ENCODE data around the gene ACP1. TPM values are rescaled to one million over a fixed set of nuclear protein-coding genes. Genes with fewer than 3 reads are reported as not detected.

Gene ACP1
- total RNA-seq, 4 donors from 2014 or later = 58.8 to 139 (median 88.6) TPM

- Histone ChIP-seq H3K36me3 (no peaks in the 10 kb centered on the region), H3K27ac (no peak overlapping the region), H3K9me3 (no peaks in the 10 kb centered on the region), H3K27me3 (no peaks in the 10 kb centered on the region), H3K4me1 (peaks cover 0 to 12% of the 10 kb centered on the region in 2 donors), H3K4me3 (no peak overlapping the region)
- DNase-seq = no peak
- intact Hi-C loops (cut with DNase I; ENCODE audit: low total_unique reads) = no loop called here
- TF ChIP-seq, protein P1, sequence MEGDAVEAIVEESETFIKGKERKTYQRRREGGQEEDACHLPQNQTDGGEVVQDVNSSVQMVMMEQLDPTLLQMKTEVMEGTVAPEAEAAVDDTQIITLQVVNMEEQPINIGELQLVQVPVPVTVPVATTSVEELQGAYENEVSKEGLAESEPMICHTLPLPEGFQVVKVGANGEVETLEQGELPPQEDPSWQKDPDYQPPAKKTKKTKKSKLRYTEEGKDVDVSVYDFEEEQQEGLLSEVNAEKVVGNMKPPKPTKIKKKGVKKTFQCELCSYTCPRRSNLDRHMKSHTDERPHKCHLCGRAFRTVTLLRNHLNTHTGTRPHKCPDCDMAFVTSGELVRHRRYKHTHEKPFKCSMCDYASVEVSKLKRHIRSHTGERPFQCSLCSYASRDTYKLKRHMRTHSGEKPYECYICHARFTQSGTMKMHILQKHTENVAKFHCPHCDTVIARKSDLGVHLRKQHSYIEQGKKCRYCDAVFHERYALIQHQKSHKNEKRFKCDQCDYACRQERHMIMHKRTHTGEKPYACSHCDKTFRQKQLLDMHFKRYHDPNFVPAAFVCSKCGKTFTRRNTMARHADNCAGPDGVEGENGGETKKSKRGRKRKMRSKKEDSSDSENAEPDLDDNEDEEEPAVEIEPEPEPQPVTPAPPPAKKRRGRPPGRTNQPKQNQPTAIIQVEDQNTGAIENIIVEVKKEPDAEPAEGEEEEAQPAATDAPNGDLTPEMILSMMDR (IDR thresholded peaks at IDR 0.05) = no peak
- no peak for TF ChIP-seq POLR2A (IDR thresholded peaks at IDR 0.05)
These were observed 19.4 kb downstream of the ACP1 start for GRCh38 chr2:283996-284794.

GRCh38 chr2:284896-285492, 20.2 kb downstream of the ACP1 start:
- intact Hi-C loops (cut with DNase I; ENCODE audit: low total_unique reads) = no loop called here
- TF ChIP-seq, protein P1 (IDR thresholded peaks at IDR 0.05) = no peak
- no peak for TF ChIP-seq POLR2A (IDR thresholded peaks at IDR 0.05)
- H3K4me3 ChIP-seq = no peak overlapping the region
- no peaks in the 10 kb centered on the region for H3K9me3 ChIP-seq
- H3K36me3 ChIP-seq = no peaks in the 10 kb centered on the region
- no peaks in the 10 kb centered on the region for H3K27me3 ChIP-seq
- H3K4me1 ChIP-seq = peaks cover 0 to 12% of the 10 kb centered on the region in 2 donors
- no peak for DNase-seq
- H3K27ac ChIP-seq = no peak overlapping the region

DNA sequence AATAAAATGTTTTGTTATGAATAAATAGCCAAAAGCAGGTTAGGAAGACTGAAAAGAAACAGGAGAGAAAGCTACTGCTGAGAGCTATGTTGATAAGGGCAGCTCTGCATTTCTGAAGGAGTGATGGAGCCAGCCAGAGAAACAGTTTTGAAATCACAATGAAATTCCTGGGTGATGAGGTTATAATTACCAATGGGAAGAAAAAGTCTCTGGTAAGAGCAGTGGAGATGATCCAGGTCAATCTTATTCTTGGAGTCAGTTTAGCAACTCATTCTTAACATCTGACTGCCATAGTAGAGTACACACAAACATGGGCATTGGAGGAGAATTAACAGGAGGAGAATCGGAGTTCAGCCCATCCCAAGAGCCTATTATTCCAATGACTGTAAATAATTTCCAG, 20.8 kb downstream of the ACP1 start:
- DNase-seq = no peak
- Histone ChIP-seq H3K4me1 (peaks cover 0 to 12% of the 10 kb centered on the region in 2 donors), H3K4me3 (no peak overlapping the region), H3K9me3 (no peaks in the 10 kb centered on the region), H3K27me3 (no peaks in the 10 kb centered on the region), H3K36me3 (no peaks in the 10 kb centered on the region), H3K27ac (no peak overlapping the region)
- TF ChIP-seq POLR2A (IDR thresholded peaks at IDR 0.05) = no peak
- TF ChIP-seq, protein P1 (IDR thresholded peaks at IDR 0.05) = no peak
- intact Hi-C loops (cut with DNase I; ENCODE audit: low total_unique reads) = no loop called here

DNA sequence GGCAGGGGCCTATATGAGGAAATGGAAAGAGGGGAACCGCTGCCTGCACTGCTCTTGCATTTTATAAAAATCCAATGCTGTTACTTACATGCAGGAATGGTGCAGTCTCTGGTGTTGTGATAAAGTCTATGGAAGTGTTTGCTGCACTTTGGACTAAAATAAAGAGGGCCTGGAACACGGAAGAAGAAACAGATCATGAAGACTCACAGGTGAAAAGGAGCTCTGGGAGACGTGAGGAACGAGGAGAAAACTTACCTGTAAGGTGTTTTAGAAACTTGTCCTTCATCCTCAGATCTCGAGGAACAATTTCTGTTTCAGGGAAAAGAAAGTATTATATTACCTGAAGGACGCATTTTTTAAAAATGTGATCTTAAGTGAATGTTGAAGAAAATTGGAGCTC, 21.3 kb downstream of the ACP1 start:
- H3K4me1 ChIP-seq = peaks cover 0 to 12% of the 10 kb centered on the region in 2 donors
- H3K27me3 ChIP-seq = no peaks in the 10 kb centered on the region
- intact Hi-C loops (cut with DNase I; ENCODE audit: low total_unique reads) = no loop called here
- TF ChIP-seq, protein P1 (IDR thresholded peaks at IDR 0.05) = no peak
- TF ChIP-seq POLR2A (IDR thresholded peaks at IDR 0.05) = no peak
- no peak overlapping the region for H3K4me3 ChIP-seq
- H3K9me3 ChIP-seq = no peaks in the 10 kb centered on the region
- DNase-seq = no peak
- H3K27ac ChIP-seq = no peak overlapping the region
- no peaks in the 10 kb centered on the region for H3K36me3 ChIP-seq

DNA sequence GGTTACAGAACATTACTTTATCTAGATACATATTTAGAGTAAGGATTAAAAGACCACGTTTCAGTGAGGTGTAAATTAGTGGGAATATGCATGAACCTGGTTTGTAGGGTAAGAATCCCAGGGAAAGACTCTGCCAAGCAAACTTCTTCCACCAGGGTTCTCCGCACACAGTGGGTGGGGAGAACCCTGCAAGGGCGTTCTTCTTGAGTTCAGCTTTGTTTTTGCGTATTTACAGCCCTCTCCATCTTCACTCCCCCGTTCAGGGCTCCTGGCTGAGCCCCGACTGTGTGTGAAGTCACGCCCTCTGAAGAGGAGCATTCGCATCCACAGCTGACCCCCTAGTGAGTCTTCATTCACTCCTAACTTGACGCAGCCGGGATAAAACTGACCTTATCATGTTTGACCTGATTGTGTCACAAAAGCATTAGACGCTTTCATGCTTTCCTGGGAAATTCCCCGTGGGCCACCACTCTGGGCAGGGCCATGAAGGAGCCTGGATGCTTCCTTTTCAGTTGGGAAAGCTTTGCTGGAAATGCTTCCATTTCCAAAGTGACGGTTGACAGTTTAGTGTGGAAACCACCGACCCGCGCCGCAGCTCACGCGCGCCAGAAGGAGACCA, 22.1 kb downstream of the ACP1 start:
- Histone ChIP-seq H3K9me3 (no peaks in the 10 kb centered on the region), H3K27ac (peak overlapping the region; percentile 45 to 95), H3K4me1 (peaks cover 0 to 12% of the 10 kb centered on the region in 2 donors), H3K4me3 (peak overlapping the region; percentile 21 to 73), H3K27me3 (no peaks in the 10 kb centered on the region), H3K36me3 (no peaks in the 10 kb centered on the region)
- intact Hi-C loops (cut with DNase I; ENCODE audit: low total_unique reads) = no loop called here
- DNase-seq = peak; percentile 28
- no peak for TF ChIP-seq POLR2A (IDR thresholded peaks at IDR 0.05)
- TF ChIP-seq, protein P1 (IDR thresholded peaks at IDR 0.05) = no peak

All from uterus (tissue), 4 donors.